22Rv1 (cell line): ENCODE results near the gene CEBPG.

Source experiments
- ZFX ChIP-seq: fragments of 450-650 bp; IDR thresholded peaks from 2 replicates; pipeline ENCODE4 v1.6.1; 2017; ENCODE audit warnings: antibody characterized with exemption, borderline replicate concordance
- TF ChIP-seq, protein P1 (sequence below): fragments of 450-650 bp; IDR thresholded peaks from 2 replicates; pipeline ENCODE4 v1.5.1; 2017; ENCODE audit warnings: mild to moderate bottlenecking

DNA sequence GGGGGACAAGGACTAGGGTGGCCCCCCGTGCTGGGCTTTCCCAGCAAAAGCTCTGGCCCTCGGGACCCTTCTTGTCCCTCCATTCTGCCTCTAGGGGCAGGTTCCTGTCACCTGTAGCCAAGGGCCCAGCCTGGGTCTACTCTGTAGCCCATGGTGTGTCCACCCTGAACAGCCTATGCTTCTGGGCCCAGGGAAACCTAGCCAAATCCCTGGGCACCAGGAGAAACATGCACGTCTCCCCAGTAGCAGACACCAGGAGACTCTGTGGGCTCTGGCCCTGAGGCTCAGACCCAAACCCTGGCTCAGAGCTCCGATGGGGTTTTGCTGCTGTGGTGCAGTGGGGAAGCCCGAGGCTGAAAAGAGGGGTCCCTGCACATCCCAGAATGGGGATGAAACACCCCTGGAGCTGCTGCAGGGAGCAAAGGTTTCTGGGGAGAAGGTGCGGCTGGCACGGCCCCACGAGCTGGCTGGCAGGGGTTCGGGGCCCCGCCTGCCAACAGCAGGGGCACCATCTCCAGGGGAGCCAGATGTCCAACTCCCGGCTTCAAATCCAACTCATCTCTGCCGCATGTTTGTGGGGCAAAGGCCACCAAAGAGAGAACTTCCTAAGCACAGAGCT is 18.2 kb downstream of the CEBPG start:
- TF ChIP-seq, protein P1, sequence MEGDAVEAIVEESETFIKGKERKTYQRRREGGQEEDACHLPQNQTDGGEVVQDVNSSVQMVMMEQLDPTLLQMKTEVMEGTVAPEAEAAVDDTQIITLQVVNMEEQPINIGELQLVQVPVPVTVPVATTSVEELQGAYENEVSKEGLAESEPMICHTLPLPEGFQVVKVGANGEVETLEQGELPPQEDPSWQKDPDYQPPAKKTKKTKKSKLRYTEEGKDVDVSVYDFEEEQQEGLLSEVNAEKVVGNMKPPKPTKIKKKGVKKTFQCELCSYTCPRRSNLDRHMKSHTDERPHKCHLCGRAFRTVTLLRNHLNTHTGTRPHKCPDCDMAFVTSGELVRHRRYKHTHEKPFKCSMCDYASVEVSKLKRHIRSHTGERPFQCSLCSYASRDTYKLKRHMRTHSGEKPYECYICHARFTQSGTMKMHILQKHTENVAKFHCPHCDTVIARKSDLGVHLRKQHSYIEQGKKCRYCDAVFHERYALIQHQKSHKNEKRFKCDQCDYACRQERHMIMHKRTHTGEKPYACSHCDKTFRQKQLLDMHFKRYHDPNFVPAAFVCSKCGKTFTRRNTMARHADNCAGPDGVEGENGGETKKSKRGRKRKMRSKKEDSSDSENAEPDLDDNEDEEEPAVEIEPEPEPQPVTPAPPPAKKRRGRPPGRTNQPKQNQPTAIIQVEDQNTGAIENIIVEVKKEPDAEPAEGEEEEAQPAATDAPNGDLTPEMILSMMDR = no peak
- TF ChIP-seq ZFX = no peak
